EL (cell line): ENCODE data around the gene SMPD2.
A peak's percentile ranks its signal among the peaks of the same experiment; 100 is the strongest.

Experiments used
- DNase-seq: peaks from one replicate; pipeline ENCODE4 v3.0.0-alpha.2; 2016

SMPD2 gene, protein sequence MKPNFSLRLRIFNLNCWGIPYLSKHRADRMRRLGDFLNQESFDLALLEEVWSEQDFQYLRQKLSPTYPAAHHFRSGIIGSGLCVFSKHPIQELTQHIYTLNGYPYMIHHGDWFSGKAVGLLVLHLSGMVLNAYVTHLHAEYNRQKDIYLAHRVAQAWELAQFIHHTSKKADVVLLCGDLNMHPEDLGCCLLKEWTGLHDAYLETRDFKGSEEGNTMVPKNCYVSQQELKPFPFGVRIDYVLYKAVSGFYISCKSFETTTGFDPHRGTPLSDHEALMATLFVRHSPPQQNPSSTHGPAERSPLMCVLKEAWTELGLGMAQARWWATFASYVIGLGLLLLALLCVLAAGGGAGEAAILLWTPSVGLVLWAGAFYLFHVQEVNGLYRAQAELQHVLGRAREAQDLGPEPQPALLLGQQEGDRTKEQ

DNA sequence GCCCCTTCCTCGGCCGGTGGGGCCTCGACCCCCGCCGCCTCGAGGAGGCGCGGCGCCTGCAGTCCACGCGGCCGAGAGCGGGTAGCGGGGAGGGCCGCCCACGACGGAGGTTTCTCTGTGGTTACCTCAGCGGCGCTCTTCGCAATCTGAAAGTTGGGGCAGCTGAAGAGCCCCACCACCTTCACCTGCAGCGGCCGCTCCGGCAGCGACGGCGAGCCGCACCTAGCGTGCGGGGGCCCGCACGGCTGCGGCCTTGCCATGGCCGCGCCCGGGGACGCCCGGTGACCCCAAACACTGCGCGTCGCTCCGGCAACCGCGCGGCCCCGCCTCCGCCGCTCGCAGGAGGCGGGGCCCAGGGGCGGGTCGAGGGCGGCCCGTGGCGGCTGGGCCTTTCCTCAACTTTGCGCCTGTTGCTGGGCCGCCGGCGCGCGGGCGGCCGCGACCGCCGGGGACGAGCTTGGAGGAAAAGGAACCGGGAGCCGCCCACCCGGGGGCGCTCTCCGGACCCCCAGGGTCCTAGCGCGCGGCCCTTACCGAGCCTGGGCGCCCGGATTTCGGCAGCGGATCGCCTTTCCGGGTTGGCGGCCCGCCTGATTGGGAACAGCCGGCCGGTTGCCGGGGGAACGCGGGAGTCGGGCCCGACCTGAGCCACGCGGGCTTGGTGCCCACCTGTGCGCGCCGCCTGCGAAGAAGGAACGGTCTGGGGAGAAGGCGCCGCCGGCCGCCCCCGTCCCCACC lies at the start of gene SMPD2, which contains the start of gene PPIL6:
Gene SMPD2, plus strand, starts transcription at position 394 of the 738 bp plus-strand sequence. CDS start 398 bp downstream, outside the sequence.
Gene PPIL6, minus strand, starts transcription at position 298 of the 738 bp plus-strand sequence. Its CDS starts 38 bp downstream, at position 260.
- DNase-seq = peak; percentile 89

DNA sequence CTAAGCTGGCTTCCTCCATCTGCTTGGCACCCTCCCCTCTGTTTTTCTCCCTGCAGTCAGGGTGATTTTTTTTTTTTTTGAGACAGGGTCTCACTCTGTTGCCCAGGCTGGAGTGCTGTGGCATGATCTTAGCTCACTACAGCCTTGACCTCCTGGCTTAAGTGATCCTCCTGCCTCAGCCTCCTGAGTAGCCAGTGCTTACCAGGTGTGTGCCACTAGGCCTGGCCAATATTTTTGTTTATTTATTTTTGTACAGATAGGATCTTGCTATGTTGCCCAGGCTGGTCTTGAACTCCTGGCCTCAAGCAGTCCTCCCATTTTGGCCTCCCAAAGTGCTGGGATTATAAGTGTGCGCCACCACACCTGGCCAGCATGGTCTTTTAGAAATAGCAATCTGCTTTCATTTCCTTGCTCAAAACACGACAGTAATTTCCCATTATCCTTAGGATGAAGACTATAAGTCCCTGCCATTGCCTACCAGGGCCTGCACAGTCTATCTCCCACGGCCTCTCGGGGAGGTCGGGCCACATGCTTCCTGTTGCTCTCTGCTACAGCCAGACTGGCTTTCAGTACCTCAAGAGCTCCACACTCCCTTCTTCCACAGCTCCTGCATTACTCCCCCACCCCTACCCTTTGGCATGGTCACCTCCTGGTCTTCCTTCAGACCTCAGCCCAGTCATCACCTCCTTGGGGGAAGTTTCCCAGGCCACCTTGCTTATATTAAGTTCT lies 47.2 kb upstream of the SMPD2 start:
- no peak for DNase-seq

- peak; percentile 28 for DNase-seq
Observed at GRCh38 chr6:109393886-109394281, 46.6 kb upstream of the SMPD2 start.

- no peak for DNase-seq
Observed at GRCh38 chr6:109396046-109396718, 44.3 kb upstream of the SMPD2 start.

DNA sequence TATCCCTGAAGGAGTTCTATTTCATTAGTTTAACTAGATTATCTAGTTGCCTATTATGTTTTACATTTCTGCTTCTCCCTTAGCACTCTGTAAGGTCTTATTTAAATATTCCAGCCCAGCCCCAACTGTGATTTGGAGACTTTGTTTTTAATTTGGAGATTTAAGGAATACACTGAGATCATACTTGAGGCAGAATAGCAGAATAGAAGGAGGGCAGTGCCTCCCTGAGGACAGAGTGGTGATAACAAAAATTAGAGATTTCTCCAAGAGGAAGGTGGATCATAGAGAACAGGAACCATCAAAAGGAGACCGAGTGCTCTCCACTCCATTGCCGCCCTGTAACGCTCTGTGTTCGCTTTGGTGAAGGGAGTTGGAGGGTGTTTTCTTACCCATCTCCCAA lies 43.5 kb upstream of the SMPD2 start:
- no peak for DNase-seq

- no peak for DNase-seq
Observed at GRCh38 chr6:109406196-109406595, 34.3 kb upstream of the SMPD2 start.

DNA sequence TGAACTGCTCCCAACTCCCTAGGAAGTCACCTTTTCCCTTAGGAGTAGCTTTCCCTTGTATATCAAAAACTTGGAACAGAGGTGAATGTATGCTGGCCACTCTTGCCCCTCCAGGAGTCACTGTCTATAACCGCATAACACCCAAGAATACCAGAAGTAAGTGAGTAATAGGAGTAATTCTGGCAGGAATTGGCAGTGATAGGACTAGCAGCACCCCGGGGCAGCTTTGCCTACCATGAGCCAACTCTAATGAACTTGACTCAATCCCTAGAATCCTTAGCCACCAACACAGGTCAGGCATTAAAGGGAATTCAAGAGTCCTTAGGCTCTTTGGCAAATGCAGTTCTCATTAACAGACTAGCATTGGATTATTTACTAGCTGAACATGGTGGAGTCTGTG lies 29.5 kb upstream of the SMPD2 start:
- DNase-seq = no peak

DNA sequence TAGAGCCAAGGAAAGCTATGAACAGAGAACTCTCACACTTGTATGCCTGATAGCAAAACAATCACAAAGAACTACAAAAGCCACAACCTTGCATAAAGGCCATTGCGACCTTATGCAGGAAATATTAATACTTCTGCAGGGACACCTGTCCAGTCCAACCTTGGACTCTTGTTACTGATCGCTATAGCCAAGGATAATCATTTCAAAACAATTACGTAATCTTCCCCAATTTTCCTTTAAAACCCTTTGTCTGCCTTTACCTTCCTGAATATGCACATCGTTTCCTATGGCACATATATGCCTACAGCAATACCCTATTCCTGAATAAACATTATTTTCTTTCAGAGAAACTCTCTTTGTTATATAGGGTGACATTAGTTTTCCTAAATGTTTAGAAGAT lies 22.9 kb upstream of the SMPD2 start:
- DNase-seq = no peak

- no peak for DNase-seq
Observed at GRCh38 chr6:109420751-109421150, 19.8 kb upstream of the SMPD2 start.

GRCh38 chr6:109421184-109421583 lies 19.3 kb upstream of the SMPD2 start:
- no peak for DNase-seq

DNA sequence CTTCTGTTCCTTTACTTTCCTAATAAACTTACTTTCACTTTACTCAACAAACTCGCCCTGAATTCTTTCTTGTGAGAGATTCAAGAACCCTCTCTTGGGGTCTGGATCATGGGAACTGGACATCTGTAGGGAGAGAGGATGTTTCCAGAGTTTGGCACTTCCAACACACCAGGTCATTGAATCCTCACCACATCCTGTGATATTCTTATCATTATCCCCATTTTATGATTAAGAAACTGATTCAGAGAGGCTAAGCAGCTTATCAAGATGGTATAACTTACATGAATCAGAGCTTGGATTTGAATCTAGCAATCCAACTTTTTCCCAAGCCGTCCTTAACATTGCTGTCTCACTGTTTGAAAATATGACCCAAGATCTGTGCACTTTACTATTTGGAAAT lies 15.6 kb upstream of the SMPD2 start:
- DNase-seq = no peak

- DNase-seq = peak; percentile 60
Observed at GRCh38 chr6:109428889-109429477, 11.5 kb upstream of the SMPD2 start.

DNA sequence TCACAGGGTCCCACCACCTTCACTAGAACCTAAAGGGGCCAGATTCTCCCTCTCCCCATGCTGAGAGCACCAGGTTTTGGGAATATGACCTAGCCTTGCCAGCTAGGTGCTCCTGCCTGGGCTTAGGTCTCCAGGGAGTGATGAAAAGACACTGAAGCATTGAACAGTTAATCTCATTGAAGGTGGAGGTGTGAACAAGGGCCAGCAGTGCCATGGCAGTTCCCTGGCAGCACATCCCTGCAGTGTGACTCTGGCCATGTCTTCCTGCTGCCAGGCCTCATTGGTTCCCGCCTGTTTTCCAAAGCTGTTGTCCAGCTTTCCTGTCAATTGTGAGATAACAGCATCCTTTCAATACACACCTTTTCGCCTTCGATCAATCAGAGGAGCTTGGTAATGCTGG lies 11.0 kb upstream of the SMPD2 start:
- DNase-seq = no peak

- no peak for DNase-seq
Observed at GRCh38 chr6:109434456-109434855, 6.1 kb upstream of the SMPD2 start.

DNA sequence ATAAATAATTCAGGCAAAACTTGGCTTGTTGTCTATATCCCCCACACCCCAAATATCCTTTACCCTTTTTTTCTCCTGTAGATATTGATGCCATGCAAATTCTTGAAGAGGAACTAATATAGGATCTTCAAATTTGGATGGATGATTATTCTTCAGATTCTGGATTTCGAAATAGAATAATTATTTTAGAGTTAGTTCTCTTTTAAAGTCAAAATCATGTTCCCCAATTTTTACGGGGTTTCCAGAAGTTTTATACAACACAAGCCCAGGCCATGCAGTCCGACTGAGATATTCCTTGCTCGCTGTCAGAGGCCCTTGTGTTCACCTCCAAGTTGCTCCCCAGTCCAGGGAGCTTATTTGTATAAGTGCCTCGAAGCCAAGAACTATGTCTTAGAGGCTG lies 4.5 kb upstream of the SMPD2 start:
- DNase-seq = no peak

DNA sequence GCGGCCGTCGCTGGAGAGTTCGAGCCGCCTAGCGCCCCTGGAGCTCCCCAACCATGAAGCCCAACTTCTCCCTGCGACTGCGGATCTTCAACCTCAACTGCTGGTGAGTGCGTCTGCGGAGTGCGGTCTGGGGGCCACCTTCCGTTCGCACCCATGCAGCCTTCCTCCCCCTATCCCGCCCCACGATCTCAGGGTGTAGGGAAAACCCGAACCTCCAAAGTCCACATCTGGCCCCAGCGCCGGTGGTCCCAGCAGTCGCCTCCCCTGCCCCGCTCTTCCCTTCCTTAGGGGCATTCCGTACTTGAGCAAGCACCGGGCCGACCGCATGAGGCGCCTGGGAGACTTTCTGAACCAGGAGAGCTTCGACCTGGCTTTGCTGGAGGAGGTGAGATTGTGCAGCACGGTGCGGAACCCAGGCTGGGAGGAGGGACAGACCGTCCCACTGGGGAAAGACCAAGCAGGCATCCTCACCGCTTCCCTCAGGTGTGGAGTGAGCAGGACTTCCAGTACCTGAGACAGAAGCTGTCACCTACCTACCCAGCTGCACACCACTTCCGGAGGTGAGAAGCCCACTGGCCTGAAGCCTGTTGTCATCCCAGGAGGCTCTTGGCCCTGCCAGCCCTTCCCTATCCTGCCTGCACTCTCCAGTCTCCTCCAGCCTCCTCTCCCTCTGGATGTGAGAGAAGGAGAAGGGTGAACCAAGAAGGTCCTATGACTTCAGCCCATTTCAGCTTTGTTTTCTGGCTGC lies 719 bp downstream of the SMPD2 start:
- peak; percentile 50 for DNase-seq

GRCh38 chr6:109442393-109442924 lies 1.9 kb downstream of the SMPD2 start:
- no peak for DNase-seq

DNA sequence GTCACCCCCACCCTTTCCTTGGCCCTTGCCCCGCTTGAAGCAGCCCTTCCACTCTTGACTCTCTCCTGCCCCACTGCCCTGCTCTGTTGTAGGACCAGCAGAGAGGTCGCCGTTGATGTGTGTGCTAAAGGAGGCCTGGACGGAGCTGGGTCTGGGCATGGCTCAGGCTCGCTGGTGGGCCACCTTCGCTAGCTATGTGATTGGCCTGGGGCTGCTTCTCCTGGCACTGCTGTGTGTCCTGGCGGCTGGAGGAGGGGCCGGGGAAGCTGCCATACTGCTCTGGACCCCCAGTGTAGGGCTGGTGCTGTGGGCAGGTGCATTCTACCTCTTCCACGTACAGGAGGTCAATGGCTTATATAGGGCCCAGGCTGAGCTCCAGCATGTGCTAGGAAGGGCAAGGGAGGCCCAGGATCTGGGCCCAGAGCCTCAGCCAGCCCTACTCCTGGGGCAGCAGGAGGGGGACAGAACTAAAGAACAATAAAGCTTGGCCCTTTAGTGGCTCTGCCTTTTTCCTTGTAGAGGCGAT lies 3.0 kb downstream of the SMPD2 start:
- no peak for DNase-seq

DNA sequence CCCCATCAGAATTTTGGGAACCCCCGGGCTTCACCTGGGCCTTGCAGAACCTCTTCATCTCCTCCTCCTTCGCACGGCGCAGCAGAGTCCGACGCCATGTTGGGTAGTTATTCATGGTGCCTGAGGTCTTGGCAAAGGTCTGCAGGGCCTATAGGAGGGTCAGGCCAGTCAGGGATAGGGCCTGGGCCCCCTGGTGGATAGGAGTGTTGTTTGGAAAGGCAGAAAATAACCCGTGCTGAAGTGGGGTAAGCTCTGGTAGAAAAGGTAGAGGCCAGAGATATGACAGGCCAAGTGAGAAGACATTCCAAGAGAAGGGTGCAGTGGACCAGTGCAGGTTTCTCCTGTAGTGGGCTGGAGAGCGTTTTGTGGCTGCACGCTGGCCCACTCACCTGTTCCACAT lies 4.9 kb downstream of the SMPD2 start:
- no peak for DNase-seq

DNA sequence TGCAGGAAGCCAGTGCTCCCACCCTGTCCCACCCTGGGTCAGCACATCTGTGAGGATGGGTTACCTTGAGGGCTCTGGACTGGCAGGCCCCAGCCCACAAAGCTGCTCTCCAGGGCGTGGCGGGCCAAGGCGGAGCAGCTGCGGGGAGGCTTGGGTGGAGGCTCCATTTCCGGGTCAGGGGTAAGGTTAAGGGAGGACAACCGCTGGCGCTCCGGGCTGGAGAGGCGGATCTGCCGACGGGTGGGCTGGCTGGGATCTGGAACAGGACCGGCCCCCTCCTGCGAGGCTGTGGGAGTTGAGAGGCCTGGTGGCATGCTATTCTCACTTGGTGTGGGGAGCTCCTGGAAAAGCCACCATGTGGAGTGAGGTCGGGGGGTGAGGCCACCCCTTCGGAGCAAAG lies 5.5 kb downstream of the SMPD2 start:
- DNase-seq = no peak

DNA sequence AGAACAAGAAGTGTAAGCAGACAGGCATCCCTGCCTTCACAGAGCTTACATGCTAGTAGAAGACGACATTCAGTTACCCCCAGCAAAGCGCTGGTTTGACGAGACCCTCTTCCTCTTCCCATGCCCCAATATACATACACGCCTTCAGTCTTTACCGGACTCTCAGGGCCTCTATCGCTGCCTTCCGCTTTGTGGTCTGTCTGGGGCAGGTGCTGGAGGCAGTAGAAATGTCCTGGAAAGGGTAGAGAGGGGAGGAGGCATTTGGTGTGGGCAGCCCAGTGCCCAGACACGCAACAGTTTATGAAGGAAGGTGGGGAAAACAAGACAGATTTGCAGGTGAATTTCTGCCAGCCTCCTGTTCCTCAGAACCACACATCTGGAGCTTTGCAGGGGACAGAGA lies 6.0 kb downstream of the SMPD2 start:
- DNase-seq = no peak
